ENCODE results near the gene PDLIM1.

DNA sequence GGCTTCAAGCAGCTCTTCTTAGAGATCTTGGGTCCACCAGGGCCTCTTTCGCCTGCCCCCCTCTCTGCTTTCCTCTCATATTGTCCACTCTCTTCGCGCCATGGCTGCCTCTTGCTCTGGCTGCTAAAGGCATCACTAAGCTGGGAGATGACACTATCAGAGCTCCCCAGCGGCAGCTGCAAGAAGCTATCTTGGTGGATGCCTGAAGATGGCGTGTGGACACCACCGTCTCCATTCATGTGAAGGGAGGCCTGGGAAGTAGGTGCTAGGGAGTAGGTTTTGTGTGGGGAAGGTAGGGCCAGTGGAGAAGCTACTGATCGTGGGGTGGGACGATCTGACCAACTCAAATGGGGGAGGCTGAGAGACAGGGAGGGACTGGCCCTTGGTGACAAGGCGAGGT, 45.9 kb upstream of the PDLIM1 start:
- TF ChIP-seq, protein P1, sequence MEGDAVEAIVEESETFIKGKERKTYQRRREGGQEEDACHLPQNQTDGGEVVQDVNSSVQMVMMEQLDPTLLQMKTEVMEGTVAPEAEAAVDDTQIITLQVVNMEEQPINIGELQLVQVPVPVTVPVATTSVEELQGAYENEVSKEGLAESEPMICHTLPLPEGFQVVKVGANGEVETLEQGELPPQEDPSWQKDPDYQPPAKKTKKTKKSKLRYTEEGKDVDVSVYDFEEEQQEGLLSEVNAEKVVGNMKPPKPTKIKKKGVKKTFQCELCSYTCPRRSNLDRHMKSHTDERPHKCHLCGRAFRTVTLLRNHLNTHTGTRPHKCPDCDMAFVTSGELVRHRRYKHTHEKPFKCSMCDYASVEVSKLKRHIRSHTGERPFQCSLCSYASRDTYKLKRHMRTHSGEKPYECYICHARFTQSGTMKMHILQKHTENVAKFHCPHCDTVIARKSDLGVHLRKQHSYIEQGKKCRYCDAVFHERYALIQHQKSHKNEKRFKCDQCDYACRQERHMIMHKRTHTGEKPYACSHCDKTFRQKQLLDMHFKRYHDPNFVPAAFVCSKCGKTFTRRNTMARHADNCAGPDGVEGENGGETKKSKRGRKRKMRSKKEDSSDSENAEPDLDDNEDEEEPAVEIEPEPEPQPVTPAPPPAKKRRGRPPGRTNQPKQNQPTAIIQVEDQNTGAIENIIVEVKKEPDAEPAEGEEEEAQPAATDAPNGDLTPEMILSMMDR (conservative IDR thresholded peaks at IDR 0.05 in 1 of 2, IDR thresholded peaks at IDR 0.05 in 1 of 2; ENCODE audit: low read depth in 1 of 2, low read length in 2 of 2): no peak
- TF ChIP-seq EZH2 (IDR thresholded peaks at IDR 0.05; ENCODE audit: low read length, missing control alignments): no peak
